Kidney (tissue), 14 donors: ENCODE data around the gene CNOT9. TPM values are rescaled to one million over a fixed set of nuclear protein-coding genes. Genes with fewer than 3 reads are reported as not detected.

ENCODE experiments used
- DNase-seq, 5 donors: peaks; one replicate each; pipeline ENCODE4 v3.0.0-alpha.2; 2013 to 2020
- FAIRE-seq: peaks from 2 replicates; lab custom pipeline; 2012; peaks lifted over from hg19 to GRCh38; lab: Jason Lieb, UNC
- H3K27ac ChIP-seq, 2 donors: one replicate each; pipeline ENCODE4 v1.7.0; 2013; ENCODE audit warnings: low read depth in 2 of 2, low read length in 2 of 2, inconsistent platforms in 1 of 2
- H3K27me3 ChIP-seq: one replicate; pipeline ENCODE4 v1.7.1; 2013; ENCODE audit warnings: low read length, inconsistent platforms; ENCODE audit not compliant: control insufficient read depth, insufficient read depth
- H3K36me3 ChIP-seq, 3 donors: one replicate each; pipeline versions ENCODE4 v1.7.0 to v1.7.1; 2013; ENCODE audit warnings: low read length in 3 of 3, control low read depth in 1 of 3, inconsistent platforms in 1 of 3; ENCODE audit not compliant: insufficient read depth in 3 of 3, control insufficient read depth in 2 of 3
- H3K4me1 ChIP-seq, 3 donors: one replicate each; pipeline versions ENCODE4 v1.7.0 to v1.7.1; 2013; ENCODE audit warnings: low read length in 3 of 3, inconsistent platforms in 1 of 3, low read depth in 1 of 3; ENCODE audit not compliant: control insufficient read depth in 2 of 3, insufficient read depth in 2 of 3
- H3K4me3 ChIP-seq, 3 donors: one replicate each; pipeline versions ENCODE4 v1.7.0 to v1.8.1; 2013; ENCODE audit warnings: low read length in 3 of 3, control low read depth in 1 of 3, inconsistent platforms in 1 of 3
- H3K9ac ChIP-seq, 3 donors: one replicate each; pipeline versions ENCODE4 v1.7.0 to v1.7.1; 2013; ENCODE audit warnings: low read length in 3 of 3, control low read depth in 1 of 3, inconsistent platforms in 1 of 3
- H3K9me3 ChIP-seq, 3 donors: one replicate each; pipeline versions ENCODE4 v1.7.0 to v1.7.1; 2013; ENCODE audit warnings: low read length in 3 of 3, control low read depth in 1 of 3, inconsistent platforms in 1 of 3; ENCODE audit not compliant: control insufficient read depth in 2 of 3, insufficient read depth in 1 of 3
- intact Hi-C: fragments of 100-400 bp; cut with DNase I; formaldehyde crosslinking; loops from one replicate; pipeline ENCODE4 v1.11.1; 2022
- polyA plus RNA-seq: library from polyadenylated mRNA; stranded (reverse); fragments of 350-450 nt; fragmentation: Illumina TruSeq; extraction: RNeasy Lipid Tissue Mini Kit (QIAGEN cat#74804); gene quantifications from one replicate; pipeline ENCODE4 v1.2.3, GENCODE V29; 2014; ENCODE audit warnings: low read depth, low replicate concordance; ENCODE audit not compliant: insufficient read depth
- total RNA-seq: library from RNA; stranded (reverse); fragmentation: NEBNext Ultra II Directional; extraction: Animal tissue kit (Norgen Biotek cat#: 25700); gene quantifications from one replicate; pipeline ENCODE4 v1.2.1, GENCODE V29; 2021
- TF ChIP-seq, protein P1 (sequence below): IDR thresholded peaks from 3 replicates; pipeline ENCODE4 v1.5.1; 2012; ENCODE audit warnings: mild to moderate bottlenecking, moderate library complexity, borderline replicate concordance; ENCODE audit not compliant: insufficient read depth; ENCODE audit errors: extremely low read depth
- donor health status: control.
- donor health status: control.
- donor health status: control.
- donor health status: control.
- donor health status: control.
- donor health status: DM: yes; HTN: yes; CAD: no.
- donor health status: Normal renal cell carcinoma (clear cell type).

The CNOT9 gene
- total and polyA plus RNA-seq, 2 donors from 2014 or later, result 12.6 to 35.8 TPM

DNA sequence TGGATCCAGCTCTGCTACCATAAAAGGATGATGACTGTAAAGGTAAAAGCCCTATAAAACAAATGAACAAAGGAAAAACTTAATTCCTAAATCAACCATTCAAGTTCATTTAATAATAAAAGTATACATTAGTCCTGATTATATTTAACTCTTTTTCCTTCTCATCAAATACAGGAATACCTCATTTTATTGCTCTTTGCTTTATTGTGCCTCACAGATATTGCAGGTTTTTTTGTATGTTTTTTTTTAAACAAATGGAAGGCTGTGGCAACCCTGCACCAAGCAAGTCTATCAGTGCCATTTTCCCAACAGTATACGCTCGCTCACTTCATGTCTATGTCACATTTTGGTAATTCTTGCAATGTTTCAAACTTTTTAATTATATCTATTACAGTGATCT, 38.6 kb upstream of the CNOT9 start:
- H3K9me3 ChIP-seq, result no peaks in the 10 kb centered on the region
- H3K4me3 ChIP-seq, result no peak overlapping the region
- H3K9ac ChIP-seq, result no peak overlapping the region
- intact Hi-C loops, result no loop called here
- H3K27ac ChIP-seq, result no peak overlapping the region
- H3K27me3 ChIP-seq, result no peaks in the 10 kb centered on the region
- no peak for DNase-seq
- H3K36me3 ChIP-seq, result peaks cover 7 to 28% (median 9%) of the 10 kb centered on the region in 3 donors
- TF ChIP-seq, protein P1, sequence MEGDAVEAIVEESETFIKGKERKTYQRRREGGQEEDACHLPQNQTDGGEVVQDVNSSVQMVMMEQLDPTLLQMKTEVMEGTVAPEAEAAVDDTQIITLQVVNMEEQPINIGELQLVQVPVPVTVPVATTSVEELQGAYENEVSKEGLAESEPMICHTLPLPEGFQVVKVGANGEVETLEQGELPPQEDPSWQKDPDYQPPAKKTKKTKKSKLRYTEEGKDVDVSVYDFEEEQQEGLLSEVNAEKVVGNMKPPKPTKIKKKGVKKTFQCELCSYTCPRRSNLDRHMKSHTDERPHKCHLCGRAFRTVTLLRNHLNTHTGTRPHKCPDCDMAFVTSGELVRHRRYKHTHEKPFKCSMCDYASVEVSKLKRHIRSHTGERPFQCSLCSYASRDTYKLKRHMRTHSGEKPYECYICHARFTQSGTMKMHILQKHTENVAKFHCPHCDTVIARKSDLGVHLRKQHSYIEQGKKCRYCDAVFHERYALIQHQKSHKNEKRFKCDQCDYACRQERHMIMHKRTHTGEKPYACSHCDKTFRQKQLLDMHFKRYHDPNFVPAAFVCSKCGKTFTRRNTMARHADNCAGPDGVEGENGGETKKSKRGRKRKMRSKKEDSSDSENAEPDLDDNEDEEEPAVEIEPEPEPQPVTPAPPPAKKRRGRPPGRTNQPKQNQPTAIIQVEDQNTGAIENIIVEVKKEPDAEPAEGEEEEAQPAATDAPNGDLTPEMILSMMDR, result no peak
- H3K4me1 ChIP-seq, result no peaks in the 10 kb centered on the region
- FAIRE-seq, result no peak

GRCh38 chr2:218536804-218537494, 31.7 kb upstream of the CNOT9 start:
- intact Hi-C loops, result no loop called here
- FAIRE-seq (no peak), DNase-seq (no peak)
- no peak overlapping the region for H3K4me3 ChIP-seq
- H3K9ac ChIP-seq, result no peak overlapping the region
- H3K36me3 ChIP-seq, result peaks cover 6 to 25% (median 19%) of the 10 kb centered on the region in 3 donors
- H3K4me1 ChIP-seq, result no peaks in the 10 kb centered on the region
- TF ChIP-seq, protein P1, result no peak
- H3K27ac ChIP-seq, result no peak overlapping the region
- no peaks in the 10 kb centered on the region for H3K27me3 ChIP-seq
- H3K9me3 ChIP-seq, result no peaks in the 10 kb centered on the region

DNA sequence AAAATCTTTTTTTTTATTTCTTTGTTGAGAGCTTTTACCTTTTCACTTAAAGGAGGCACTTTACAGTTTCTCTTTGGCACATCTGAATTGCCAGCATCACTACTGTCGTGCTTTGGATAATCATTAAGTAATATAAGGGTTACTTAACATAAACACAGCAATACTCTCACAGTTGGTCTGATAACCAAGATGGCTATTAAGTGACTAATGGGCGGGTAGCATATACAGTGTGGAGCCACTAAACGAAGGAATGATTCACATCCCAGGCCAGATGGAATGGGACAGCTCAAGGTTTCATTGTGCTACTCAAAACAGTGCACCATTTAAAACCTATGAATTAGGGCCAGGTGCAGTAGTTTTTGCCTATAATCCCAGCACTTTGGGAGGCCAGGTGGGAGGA, 28.6 kb upstream of the CNOT9 start:
- Histone ChIP-seq H3K9ac (no peak overlapping the region), H3K9me3 (no peaks in the 10 kb centered on the region), H3K27me3 (no peaks in the 10 kb centered on the region), H3K4me3 (no peak overlapping the region), H3K36me3 (peaks cover 3 to 29% (median 26%) of the 10 kb centered on the region in 3 donors), H3K4me1 (no peaks in the 10 kb centered on the region), H3K27ac (no peak overlapping the region)
- TF ChIP-seq, protein P1, result no peak
- intact Hi-C loops, result no loop called here
- FAIRE-seq (no peak), DNase-seq (no peak)
